GM12872 (cell line): ENCODE data around the gene DAZAP1.

Experiments used
- CTCF ChIP-seq: IDR thresholded peaks from 3 replicates; pipeline ENCODE4 v1.5.1; 2011; ENCODE audit warnings: low read depth, mild to moderate bottlenecking, low read length, moderate library complexity; ENCODE audit not compliant: insufficient read depth

DAZAP1 gene

GRCh38 chr19:1379126-1379905, 28.1 kb upstream of the DAZAP1 start:
- no peak for TF ChIP-seq CTCF

GRCh38 chr19:1379961-1380489, 27.4 kb upstream of the DAZAP1 start:
- TF ChIP-seq CTCF, result no peak

GRCh38 chr19:1382250-1382649, 25.1 kb upstream of the DAZAP1 start:
- no peak for TF ChIP-seq CTCF

GRCh38 chr19:1383017-1383311, 24.4 kb upstream of the DAZAP1 start:
- TF ChIP-seq CTCF, result no peak

GRCh38 chr19:1383312-1384084, 23.9 kb upstream of the DAZAP1 start, which contains the start of gene NDUFS7:
Gene NDUFS7 (plus strand): TSS chr19:1383907. CDS start chr19:1383927, 20 bp downstream.
- peak; percentile 39; the same call in 1 of the 3 replicates for TF ChIP-seq CTCF

GRCh38 chr19:1384085-1384462, 23.3 kb upstream of the DAZAP1 start:
- TF ChIP-seq CTCF, result no peak

GRCh38 chr19:1384478-1385110, 22.8 kb upstream of the DAZAP1 start:
- no peak for TF ChIP-seq CTCF
